Stimulated activated CD4-positive, alpha-beta T cell treated with anti-CD3 and anti-CD28 coated beads, Interleukin-1b, Interleukin-23, amount 100 ng/mL, for 1 hour (primary cell): Measurements from ENCODE around the gene RAP2C.
"Not testable (repeated sequence)": the region's sequence is repeated elsewhere in the genome, so short reads cannot be mapped to it uniquely, and the experiment has no call there.

Experiments used
- DNase-seq, 2 donors: peaks; one replicate each; pipeline ENCODE4 v3.0.0-alpha.2; 2020; ENCODE audit warnings: low read depth in 2 of 2

The RAP2C gene

DNA sequence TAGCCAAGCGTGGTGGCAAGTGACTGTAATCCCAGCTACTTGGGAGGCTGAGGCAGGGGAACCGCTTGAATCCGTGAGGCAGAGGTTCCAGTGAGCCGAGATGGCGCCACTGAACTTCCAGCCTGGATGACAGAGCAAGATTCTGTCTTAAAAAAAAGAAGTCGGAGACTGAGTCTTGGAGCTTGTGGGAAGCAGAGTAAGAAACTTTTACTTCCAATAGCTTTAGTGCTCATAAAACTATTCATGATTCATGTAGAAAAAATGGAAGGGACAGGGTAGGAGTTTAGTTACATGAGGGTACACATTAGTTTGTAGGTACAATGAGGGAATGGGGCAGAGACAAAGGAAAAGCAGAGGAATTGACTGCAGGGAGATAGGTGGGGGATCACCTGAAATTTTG is 19.3 kb downstream of the RAP2C start:
- no peak for DNase-seq

DNA sequence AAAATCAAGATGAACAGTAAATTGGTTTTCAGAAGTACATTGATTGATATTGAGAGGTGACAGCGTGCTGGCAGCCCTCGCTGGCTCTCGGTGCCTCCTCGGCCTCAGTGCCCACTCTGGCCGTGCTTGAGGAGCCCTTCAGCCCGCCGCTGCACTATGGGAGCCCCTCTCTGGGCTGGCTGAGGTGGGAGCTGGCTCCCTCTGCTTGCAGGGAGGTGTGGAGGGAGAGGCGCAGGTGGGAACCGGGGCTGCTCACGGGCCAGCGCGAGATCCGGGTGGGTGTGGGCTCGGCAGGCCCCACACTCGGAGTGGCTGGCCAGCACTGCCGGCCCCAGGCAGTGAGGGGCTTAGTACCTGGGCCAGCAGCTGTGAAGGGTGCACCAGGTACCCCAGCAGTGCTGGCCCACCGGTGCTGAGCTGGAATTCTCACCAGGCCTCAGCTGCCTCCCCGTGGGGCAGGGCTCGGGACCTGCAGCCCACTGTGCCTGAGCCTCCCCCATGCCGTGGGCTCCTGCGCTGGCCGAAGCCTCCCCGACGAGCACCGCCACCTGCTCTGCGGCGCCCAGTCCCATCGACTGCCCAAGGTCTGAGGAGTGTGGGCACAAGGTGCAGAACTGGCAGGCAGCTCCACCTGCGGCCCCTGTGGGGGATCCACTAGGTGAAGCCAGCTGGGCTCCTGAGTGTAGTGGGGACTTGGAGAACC is 25.2 kb downstream of the RAP2C start:
- no peak for DNase-seq

DNA sequence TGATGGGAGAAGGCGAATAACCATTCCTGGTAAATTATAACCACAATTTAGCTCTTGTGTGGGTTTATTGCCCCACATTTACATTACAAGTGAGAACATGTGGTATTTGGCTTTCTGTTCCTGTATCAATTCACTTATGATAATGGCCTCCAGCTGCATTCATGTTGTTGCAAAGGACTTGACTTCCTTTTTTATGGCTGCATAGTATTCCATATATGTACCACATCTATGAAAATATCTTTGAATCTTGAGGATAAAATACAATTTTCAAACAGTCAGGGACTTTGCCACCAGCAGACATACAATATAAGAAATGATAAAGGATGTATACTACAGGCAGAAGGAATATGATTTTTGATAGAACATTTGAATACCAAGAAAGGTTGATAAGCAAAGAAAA is 27.3 kb downstream of the RAP2C start:
- DNase-seq, result no peak

DNA sequence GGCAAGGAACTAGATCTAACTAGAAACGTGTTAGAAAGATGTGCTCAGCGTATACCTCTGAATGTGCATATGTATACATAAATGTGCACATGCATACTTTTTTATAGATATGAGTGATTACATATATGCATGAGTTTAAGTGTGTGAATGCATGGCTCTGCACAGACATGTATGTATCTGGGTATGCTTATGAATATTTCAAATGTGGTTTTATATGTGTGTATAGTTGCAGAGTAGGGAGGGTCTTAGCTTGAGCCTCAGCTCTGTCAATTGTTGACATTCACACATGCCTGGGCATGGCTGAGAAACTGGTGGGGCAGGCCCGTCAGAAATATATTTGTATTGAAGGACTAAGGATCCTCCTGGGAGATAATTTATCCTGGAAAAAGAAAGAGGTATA is 31.1 kb downstream of the RAP2C start:
- DNase-seq, result no peak

DNA sequence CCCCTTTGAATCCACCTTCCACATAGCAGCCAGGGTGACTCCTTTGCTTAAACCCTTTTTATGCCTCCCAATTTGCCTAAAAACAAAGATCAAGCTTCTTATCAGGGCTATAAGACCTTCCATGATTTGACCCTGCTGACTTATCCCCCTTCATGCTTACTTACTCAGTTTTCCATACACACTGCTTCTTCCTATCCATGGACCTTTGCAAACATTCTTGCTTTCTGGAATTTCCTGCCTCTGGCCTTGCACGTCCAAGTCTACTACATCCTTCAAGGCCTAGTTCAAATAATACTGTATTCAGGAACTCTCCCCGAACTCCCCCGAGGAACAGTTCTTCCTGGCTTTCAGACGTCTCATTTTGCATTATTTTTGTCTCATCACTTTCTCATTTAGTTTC is 31.8 kb downstream of the RAP2C start:
- no peak for DNase-seq

DNA sequence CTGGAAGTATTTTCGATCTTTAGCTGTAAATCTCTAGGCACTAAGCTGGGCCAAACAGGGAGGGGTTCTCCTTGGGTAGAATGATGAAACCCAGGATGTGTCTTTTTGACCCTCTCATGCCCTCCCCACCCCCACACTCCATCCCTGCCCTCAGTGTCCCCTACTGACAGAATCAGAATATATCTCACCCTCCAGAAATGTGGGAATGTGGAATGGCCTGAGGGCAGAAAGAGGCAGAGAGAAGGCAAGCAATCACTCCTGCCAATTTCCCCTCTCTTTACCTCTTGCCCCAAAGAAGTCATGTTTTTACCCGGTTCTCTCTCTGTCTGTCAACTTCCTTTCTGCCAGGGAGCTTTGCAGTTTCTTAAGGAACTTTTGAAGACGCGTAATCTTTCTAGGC is 34.4 kb downstream of the RAP2C start:
- no peak for DNase-seq

DNA sequence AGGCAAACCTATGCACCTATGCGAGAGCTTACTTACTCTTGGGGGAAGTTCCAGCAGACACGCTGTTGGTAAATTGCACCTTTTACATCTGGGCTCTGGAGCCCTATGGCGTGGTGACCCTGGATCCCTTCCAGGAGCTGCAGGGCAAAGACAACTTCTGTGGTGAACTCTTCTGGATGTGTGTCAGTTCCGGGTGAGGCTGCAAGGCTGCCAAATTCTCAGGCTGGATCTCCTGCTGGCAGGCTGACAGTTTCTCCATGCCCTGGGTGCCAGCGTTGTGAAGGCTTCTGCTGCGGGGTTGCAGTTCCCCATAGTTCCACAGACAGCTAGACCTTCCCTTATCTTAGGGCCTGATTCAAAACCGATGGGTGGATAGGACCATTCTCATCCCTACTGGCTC is 37.9 kb downstream of the RAP2C start:
- no peak for DNase-seq

DNA sequence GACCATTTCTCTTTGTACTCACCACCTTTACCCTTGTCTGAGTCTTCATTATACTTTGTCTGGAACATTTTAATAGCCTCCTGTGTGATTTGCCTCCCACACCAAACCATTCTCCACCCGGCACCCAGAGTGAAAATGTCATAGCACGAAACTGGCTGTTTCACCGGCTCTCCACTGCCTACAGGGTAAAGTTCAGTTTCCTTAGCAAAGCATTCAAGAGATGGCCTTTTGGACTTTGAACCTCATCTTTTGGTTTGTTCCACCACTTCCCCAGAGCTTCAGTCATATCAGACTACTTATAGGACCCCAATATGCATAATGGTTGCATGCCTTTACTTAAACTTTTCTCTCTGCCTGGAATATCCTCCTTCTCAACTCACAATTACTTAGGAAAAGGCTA is 38.3 kb downstream of the RAP2C start:
- DNase-seq, result no peak

DNA sequence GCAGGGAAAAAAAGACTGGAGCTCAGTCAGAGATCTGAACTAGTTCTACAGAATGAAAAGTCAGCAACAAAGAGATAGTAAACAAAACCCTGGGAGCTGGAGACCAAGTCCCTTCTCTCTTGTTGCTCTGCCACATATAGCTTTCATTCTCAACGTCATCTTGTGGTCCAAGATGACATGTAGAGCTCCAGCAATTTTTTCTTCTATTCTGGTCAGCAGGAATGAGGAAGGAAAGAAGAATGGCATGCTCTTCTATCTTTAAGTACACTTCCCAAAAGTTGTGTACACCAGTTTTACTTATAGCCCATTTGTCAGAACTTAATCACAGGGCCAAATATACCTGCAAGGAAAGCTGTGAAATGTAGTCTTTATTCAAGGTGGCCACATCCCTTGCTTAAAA is 45.6 kb downstream of the RAP2C start:
- DNase-seq, result no peak

DNA sequence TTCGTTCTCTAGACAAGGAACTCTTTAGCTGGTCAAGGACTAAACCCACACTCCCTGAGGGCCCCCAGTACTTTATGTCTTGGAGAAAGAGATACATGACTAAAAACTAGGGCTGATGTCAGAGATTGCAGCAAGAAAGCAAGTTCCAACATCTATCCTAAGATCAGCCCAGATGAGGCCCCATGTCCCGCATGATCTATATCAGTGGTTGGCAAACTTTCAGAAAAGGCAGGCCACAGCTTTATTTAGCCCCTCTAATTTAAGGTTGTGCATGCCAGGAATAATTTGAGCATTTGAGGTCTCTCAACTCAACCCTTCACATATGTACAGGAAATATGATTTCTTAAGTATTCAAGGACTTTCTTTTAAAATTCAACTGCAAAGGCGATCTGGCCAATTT is 47.4 kb downstream of the RAP2C start:
- DNase-seq, result no peak

DNA sequence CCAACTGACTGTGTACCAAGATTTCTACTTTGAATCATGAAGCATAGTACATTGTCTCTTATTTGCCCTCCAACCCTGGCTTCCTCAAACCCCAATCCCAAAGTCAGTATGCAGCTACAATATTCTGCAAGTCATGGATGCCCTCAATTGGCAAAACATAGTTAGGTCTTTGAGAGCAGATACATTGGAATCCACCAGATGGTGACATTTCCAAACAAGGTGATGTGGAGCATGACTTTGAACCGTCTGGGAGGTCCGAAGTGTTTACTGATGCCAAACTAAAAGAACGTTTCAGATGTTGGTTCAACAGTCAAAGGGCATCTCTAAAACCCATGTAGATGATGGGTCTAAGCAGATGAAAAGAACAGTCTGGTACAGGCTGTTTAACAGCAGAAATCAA is 47.8 kb downstream of the RAP2C start:
- no peak for DNase-seq

DNA sequence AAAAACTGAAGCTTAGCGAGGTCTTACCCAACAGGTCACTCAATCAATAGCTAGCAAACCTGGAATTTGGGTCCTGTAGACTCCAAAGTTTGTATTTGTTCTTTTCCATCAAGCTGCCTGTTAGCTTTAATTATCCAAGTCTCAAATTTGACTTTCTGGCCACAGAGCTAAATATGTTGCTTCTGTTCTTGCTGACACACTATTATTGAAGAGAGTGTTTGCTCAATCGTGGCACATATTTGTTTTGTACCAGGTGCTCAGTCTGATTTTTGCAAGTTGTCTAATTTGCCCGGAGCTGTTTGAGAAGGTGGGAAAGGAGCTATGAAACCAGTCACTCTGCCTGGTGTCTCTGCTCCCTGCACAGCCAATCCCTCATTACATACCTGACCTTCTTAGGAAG is 49.7 kb downstream of the RAP2C start:
- no peak for DNase-seq

DNA sequence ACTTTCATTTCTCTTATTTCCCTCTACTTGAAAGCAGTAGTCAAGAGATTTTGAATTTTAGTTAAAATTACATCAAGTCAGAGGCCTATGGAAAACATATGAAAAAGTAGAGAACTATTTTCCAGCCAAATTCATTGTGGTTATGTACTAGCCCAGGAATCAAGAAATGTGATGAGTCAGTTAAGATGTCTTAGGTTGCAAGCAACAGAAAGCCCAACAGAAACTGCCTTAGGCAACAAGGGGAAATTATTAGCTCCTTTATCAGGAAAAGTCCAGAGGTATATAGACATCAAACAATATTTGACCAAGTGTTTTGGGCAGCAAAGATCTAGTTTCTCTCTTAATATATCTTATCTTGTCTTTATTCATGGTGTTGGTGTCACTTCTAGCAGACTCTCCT is 53.6 kb downstream of the RAP2C start:
- no peak for DNase-seq

DNA sequence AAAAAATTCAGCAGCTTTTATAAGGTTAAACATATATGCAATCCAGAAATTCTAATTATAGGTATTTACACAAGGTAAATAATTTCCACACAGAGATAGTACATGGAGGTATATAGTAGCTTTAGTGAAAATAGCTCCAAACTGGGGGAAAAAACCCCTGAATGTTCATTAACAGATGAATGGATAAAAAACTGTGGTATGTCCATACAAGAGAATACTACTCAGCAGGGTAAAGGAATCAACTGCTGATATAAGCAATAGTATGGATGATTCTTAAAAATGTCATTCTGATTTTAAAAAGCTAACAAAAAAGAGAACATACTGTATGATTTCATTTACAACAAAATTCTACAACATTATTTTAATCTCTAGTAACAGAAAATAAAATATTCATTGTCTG is 54.2 kb downstream of the RAP2C start:
- no peak for DNase-seq

DNA sequence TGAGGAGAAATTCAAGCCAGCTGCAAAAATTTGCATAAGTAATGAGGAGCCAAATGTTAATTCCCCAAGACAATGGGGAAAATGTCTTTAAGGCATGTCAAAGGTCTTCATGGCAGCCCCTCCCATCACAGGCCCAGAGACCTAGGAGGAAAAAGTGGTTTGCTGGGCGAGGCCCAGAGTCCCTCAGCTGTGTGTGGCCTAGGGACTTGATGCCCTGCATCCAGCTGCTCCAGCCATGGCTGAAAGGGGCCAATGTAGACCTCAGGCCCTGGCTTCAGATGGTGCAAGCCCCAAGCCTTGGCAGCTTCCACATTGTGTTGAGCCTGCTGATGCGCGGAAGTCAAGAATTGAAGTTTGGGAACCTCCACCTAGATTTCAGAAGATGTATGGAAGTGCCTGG is 56.2 kb downstream of the RAP2C start:
- not testable (repeated sequence) for DNase-seq

DNA sequence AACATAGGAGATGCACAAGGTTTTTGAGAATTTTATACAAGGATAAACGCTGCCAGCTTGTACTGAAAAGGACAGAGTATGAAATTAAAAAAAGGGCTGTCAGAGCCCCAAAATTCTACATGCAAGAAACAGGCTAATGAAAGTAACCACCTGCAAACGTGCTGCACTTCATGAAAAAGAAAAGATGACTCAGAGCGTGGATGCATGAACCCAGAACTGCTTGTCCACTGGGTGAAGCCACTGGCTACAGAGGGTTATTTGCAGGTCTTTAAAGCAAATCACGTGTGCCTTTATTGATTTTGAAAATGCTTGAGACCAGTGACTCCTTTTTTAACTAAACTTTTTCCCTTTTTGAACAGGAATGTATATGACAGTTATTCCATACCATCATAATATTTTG is 66.1 kb downstream of the RAP2C start:
- DNase-seq, result no peak
